ENCODE results near the gene POLA2.

GRCh38 chr11:65213322-65214211 lies 48.2 kb upstream of the POLA2 start:
- no peak for TF ChIP-seq CTCF (conservative IDR thresholded peaks at IDR 0.05 in 1 of 2, IDR thresholded peaks at IDR 0.05 in 1 of 2; ENCODE audit: extremely low read depth in 1 of 2, insufficient read depth in 1 of 2, low read depth in 1 of 2, low read length in 2 of 2)
- no peak for TF ChIP-seq EZH2 (IDR thresholded peaks at IDR 0.05; ENCODE audit: borderline replicate concordance, low read length)

All from mammary epithelial cell (primary cell).